K562 (cell line): ENCODE data around the gene WDPCP. TPM values are rescaled to one million over a fixed set of nuclear protein-coding genes. Genes with fewer than 3 reads are reported as not detected.
"Not testable (repeated sequence)": the region's sequence is repeated elsewhere in the genome, so short reads cannot be mapped to it uniquely, and the experiment has no call there.

Experiments used
- ATAC-seq: fragments of 200-7000 bp; cut with Tn5 transposase; 3 replicates; pipeline ENCODE4 v1.9.1; 2020; ENCODE audit warnings: moderate library complexity
- BruUV-seq: library from RNA; stranded (reverse); fragments of 400-500 nt; replicated peaks from 2 replicates; lab custom pipeline; 2021; lab: Mats Ljungman, UMichigan
- CTCF ChIA-PET: fragments of 300-600 bp; formaldehyde crosslinking; extraction: SDS; loops from one replicate; lab custom pipeline; 2021; ENCODE audit warnings: low intra/inter-chr PET ratio; lab: Yijun Ruan, JAX
- POLR2A ChIA-PET: fragments of 300-600, 350-650 bp; sonication (Branson Sonifier 250); formaldehyde crosslinking; extraction: SDS; loops from one replicate; lab custom pipeline; 2021; ENCODE audit warnings: antibody characterized with exemption, inconsistent platforms; lab: Yijun Ruan, JAX
- DNase-seq, 4 experiments: peaks; one replicate each; pipeline versions ENCODE4 v3.0.0 to v3.0.0-alpha.2; 2011 to 2018; ENCODE audit warnings: low spot score in 3 of 4, mixed read lengths in 3 of 4; ENCODE audit errors: extremely low read depth in 1 of 4
- FAIRE-seq: peaks from 2 replicates; lab custom pipeline; 2011; peaks lifted over from hg19 to GRCh38; lab: Jason Lieb, UNC
- H2AFZ ChIP-seq: 2 replicates; pipeline ENCODE4 v1.6.0; 2011; ENCODE audit warnings: low read depth, low read length, control low read depth, inconsistent platforms
- H3K27ac ChIP-seq: fragments of 200-600 bp; 3 replicates; pipeline ENCODE4 v1.8.0; 2011; ENCODE audit warnings: low read depth, mild to moderate bottlenecking, control low read depth, inconsistent platforms, low read length, moderate library complexity, mixed read lengths; ENCODE audit errors: extremely low read depth
- H3K27me3 ChIP-seq, 2 experiments: fragments of 300-600 bp in 1 of 2; 2 replicates in 1 of 2; 3 replicates in 1 of 2; pipeline versions ENCODE4 v1.6.0 to v1.8.0; 2011; ENCODE audit warnings: inconsistent platforms in 2 of 2, low read length in 2 of 2, mild to moderate bottlenecking in 1 of 2, mixed read lengths in 1 of 2, moderate library complexity in 1 of 2; ENCODE audit not compliant: control insufficient read depth in 2 of 2, insufficient read depth in 2 of 2
- H3K36me3 ChIP-seq: fragments of 300-600 bp; 3 replicates; pipeline ENCODE4 v1.8.0; 2011; ENCODE audit warnings: mild to moderate bottlenecking, low read length, inconsistent platforms; ENCODE audit not compliant: control insufficient read depth, insufficient read depth
- H3K4me1 ChIP-seq, 2 experiments: fragments of 200-600 bp in 1 of 2; replicated peaks in 1 of 2; 2 replicates in 1 of 2; 3 replicates in 1 of 2; pipeline versions ENCODE4 v1.5.1 to v1.8.0; 2011; ENCODE audit warnings: inconsistent platforms in 2 of 2, low read length in 2 of 2, mild to moderate bottlenecking in 1 of 2, mixed read lengths in 1 of 2, moderate library complexity in 1 of 2; ENCODE audit not compliant: control insufficient read depth in 2 of 2, insufficient read depth in 2 of 2
- H3K4me2 ChIP-seq: 2 replicates; pipeline ENCODE4 v1.6.1; 2011; ENCODE audit warnings: low read length, control low read depth, inconsistent platforms, mixed read lengths; ENCODE audit not compliant: insufficient read depth
- H3K4me3 ChIP-seq: fragments of 200-600 bp; sonication (generic), shearing (Covaris generic); 2 replicates; pipeline ENCODE4 v1.5.1; 2016; ENCODE audit warnings: control low read depth, inconsistent platforms
- H3K79me2 ChIP-seq: fragments of 200-600 bp; 3 replicates; pipeline ENCODE4 v1.8.0; 2011; ENCODE audit warnings: low read length, inconsistent platforms; ENCODE audit not compliant: control insufficient read depth, insufficient read depth
- H3K9ac ChIP-seq, 2 experiments: 2 replicates each; pipeline versions ENCODE4 v1.6.0 to v1.6.1; 2011; ENCODE audit warnings: low read depth in 2 of 2, low read length in 2 of 2, control low read depth in 1 of 2, inconsistent platforms in 1 of 2, mild to moderate bottlenecking in 1 of 2, mixed read lengths in 1 of 2; ENCODE audit not compliant: insufficient read depth in 1 of 2
- H3K9me1 ChIP-seq: one replicate; pipeline ENCODE4 v1.6.0; 2011; ENCODE audit warnings: inconsistent platforms, mild to moderate bottlenecking, low read length, moderate library complexity; ENCODE audit not compliant: control insufficient read depth, insufficient read depth
- H3K9me3 ChIP-seq: replicated peaks from 2 replicates; pipeline ENCODE4 v1.5.1; 2011; ENCODE audit warnings: low read depth, low read length, inconsistent platforms; ENCODE audit not compliant: control insufficient read depth, insufficient read depth
- H4K20me1 ChIP-seq: replicated peaks from 2 replicates; pipeline ENCODE4 v1.6.1; 2011; ENCODE audit warnings: low read length, inconsistent platforms, mixed read lengths; ENCODE audit not compliant: control insufficient read depth, insufficient read depth
- CGGBP1 ChIP-seq: fragments of 250-450 bp; sonication (Bioruptor Pico); IDR thresholded peaks from 2 replicates; pipeline ENCODE4 v1.9.0; 2021; ENCODE audit warnings: mild to moderate bottlenecking
- CTCF ChIP-seq, 3 experiments: IDR thresholded peaks in 2 of 3; conservative IDR thresholded peaks in 1 of 3; 2 replicates each; pipeline ENCODE4 v1.5.1; 2011 to 2012; ENCODE audit warnings: low read length in 3 of 3, mild to moderate bottlenecking in 3 of 3, control low read depth in 2 of 3, improper control_type of control experiment in 1 of 3, inconsistent platforms in 1 of 3, low read depth in 1 of 3, mixed read lengths in 1 of 3, moderate library complexity in 1 of 3; ENCODE audit not compliant: insufficient read depth in 2 of 3
- ELF4 ChIP-seq: fragments of 450-650 bp; formaldehyde crosslinking; IDR thresholded peaks from 2 replicates; pipeline ENCODE4 v1.4.0; 2022; ENCODE audit warnings: missing genetic modification characterization
- HBP1 ChIP-seq: fragments of 450-650 bp; formaldehyde crosslinking; IDR thresholded peaks from 2 replicates; pipeline ENCODE4 v1.4.0; 2022; ENCODE audit warnings: missing genetic modification characterization
- RNF219 ChIP-seq: fragments of 250-450 bp; sonication (Bioruptor Pico); IDR thresholded peaks from 2 replicates; pipeline ENCODE4 v1.5.0; 2022; ENCODE audit warnings: mild to moderate bottlenecking
- SAP30 ChIP-seq: fragments of 200-600 bp; sonication (generic); IDR thresholded peaks from 2 replicates; pipeline ENCODE4 v1.6.1; 2012; ENCODE audit warnings: borderline replicate concordance, low read depth, mild to moderate bottlenecking, moderate library complexity, low read length, control low read depth, inconsistent platforms; ENCODE audit not compliant: insufficient read depth, poor library complexity, severe bottlenecking
- ZC3H4 ChIP-seq: sonication (generic); formaldehyde crosslinking; IDR thresholded peaks from 2 replicates; pipeline ENCODE4 v1.9.0; 2021; ENCODE audit warnings: missing genetic modification reagents, borderline replicate concordance
- ZNF212 ChIP-seq: fragments of 450-650 bp; formaldehyde crosslinking; IDR thresholded peaks from 2 replicates; pipeline ENCODE4 v1.4.0; 2020; ENCODE audit warnings: mild to moderate bottlenecking
- WGBS: fragments of 100-300 bp; shearing (Covaris generic); methylation state at CpG from one replicate; pipeline ENCODE4 v1.1.6; 2016; ENCODE audit warnings: low coverage, mixed read lengths; ENCODE audit not compliant: insufficient coverage; ENCODE audit errors: missing lambda C conversion rate; 5-methylcytosine and 5-hydroxymethylcytosine counted together
- in situ Hi-C: fragments of 300-500 bp; cut with MboI; formaldehyde crosslinking; loops from 4 replicates; pipeline ENCODE4 v1.15.0; 2018; ENCODE audit warnings: inconsistent platforms, mixed read lengths
- intact Hi-C: fragments of 100-400 bp; cut with micrococcal nuclease; formaldehyde crosslinking; loops from 2 replicates; pipeline ENCODE4 v1.14.2; 2022
- polyA plus RNA-seq, 8 experiments: library from polyadenylated mRNA; depleted of rRNA in 4 of 8; stranded (reverse) in 5 of 8; unstranded in 3 of 8; fragments of >200 nt; fragmentation: Nextera tagmentation in 2 of 8; fragmentation: Illumina TruSeq in 1 of 8; extraction: Ambion mirVana in 2 of 8; extraction: Trizol in 1 of 8; gene quantifications; 2 replicates each; pipeline versions ENCODE4 v1.2.1 to v1.2.3, GENCODE V29; 2011 to 2014; ENCODE audit warnings: inconsistent platforms in 1 of 8, missing spikeins in 1 of 8
- total RNA-seq, 7 experiments: library from RNA; depleted of rRNA in 6 of 7; stranded (reverse); fragments of >200 nt in 6 of 7; fragmentation: Illumina TruSeq in 2 of 7; extraction: Trizol in 2 of 7; gene quantifications; 2 replicates each; pipeline versions ENCODE4 v1.2.1 to v1.2.3, GENCODE V29; 2011 to 2021; ENCODE audit warnings: low replicate concordance in 1 of 7

Gene WDPCP
- total and polyA plus RNA-seq, 9 of the 15 experiments (the other 6 are each of a cell fraction or from before 2014, with no cell fraction given): 1.4 to 6.4 (median 5.5) TPM

GRCh38 chr2:63326473-63326872 lies 261.8 kb downstream of the WDPCP start:
- H4K20me1 ChIP-seq: no peaks in the 10 kb centered on the region
- WGBS: 0% methylated on average over 1 of the region's 1 CpG
- ChIA-PET CTCF (no interaction called here), POLR2A (no interaction called here)
- no peaks in the 10 kb centered on the region for H3K9me3 ChIP-seq
- H2AFZ ChIP-seq: no peak overlapping the region
- TF ChIP-seq HBP1 (CRISPR knock-in tag) (peak; percentile 56; the same call in 1 of the 2 replicates), CTCF (IDR thresholded peaks at IDR 0.05 in 2 of 3, conservative IDR thresholded peaks at IDR 0.05 in 1 of 3; ENCODE audit: insufficient read depth in 2 of 3, low read depth in 1 of 3, low read length in 3 of 3) (no peak), ELF4 (CRISPR knock-in tag) (peak; percentile 13; the same call in 1 of the 2 replicates), SAP30 (no peak), RNF219 (CRISPR knock-in tag) (no peak), CGGBP1 (CRISPR knock-in tag) (no peak), ZC3H4 (no peak), ZNF212 (CRISPR knock-in tag) (no peak)
- ATAC-seq: no peak
- no peaks in the 10 kb centered on the region for H3K4me1 ChIP-seq
- no TSS peak for BruUV-seq
- no peaks in the 10 kb centered on the region for H3K79me2 ChIP-seq
- no peak overlapping the region for H3K4me3 ChIP-seq
- in situ Hi-C loops (no loop called here), intact Hi-C loops (no loop called here)
- FAIRE-seq: no peak
- no peak overlapping the region for H3K27ac ChIP-seq
- no peaks in the 10 kb centered on the region for H3K36me3 ChIP-seq
- H3K27me3 ChIP-seq: no peaks in the 10 kb centered on the region
- no peak for DNase-seq
- no peak overlapping the region for H3K4me2 ChIP-seq
- no peaks in the 10 kb centered on the region for H3K9me1 ChIP-seq
- H3K9ac ChIP-seq: no peak overlapping the region

- H3K27ac ChIP-seq, intact Hi-C loops, H3K4me2 ChIP-seq, H3K27me3 ChIP-seq, POLR2A ChIA-PET, H3K9me1 ChIP-seq, in situ Hi-C loops, H3K9me3 ChIP-seq, FAIRE-seq, H4K20me1 ChIP-seq, DNase-seq, CTCF ChIA-PET, H3K9ac ChIP-seq, BruUV-seq, H3K4me1 ChIP-seq, H2AFZ ChIP-seq, ATAC-seq, H3K79me2 ChIP-seq, H3K36me3 ChIP-seq, H3K4me3 ChIP-seq: not testable (repeated sequence)
- WGBS: 2% methylated on average over 11 of the region's 11 CpGs
Measured at GRCh38 chr2:63323662-63324061, 264.6 kb downstream of the WDPCP start.
